ENCODE data around the gene HUWE1. TPM values are rescaled to one million over a fixed set of nuclear protein-coding genes. Genes with fewer than 3 reads are reported as not detected.

The HUWE1 gene
- total and polyA plus RNA-seq, 3 experiments from 2014 or later, result 18.7 to 444 (median 437) TPM

- Mint-ChIP-seq H3K27ac (no peak overlapping the region), H3K9me3 (no peaks in the 10 kb centered on the region), H3K4me3 (no peak overlapping the region), H3K4me1 (peaks cover 0 to 4% (median 4%) of the 10 kb centered on the region in 3 donors), H3K27me3 (peaks cover 0 to 3% of the 10 kb centered on the region in 2 donors), H3K36me3 (peaks cover 0 to 81% (median 0%) of the 10 kb centered on the region in 3 donors)
- H3K27me3 ChIP-seq (ENCODE audit: insufficient read depth, low read length, poor library complexity, severe bottlenecking), result no peaks in the 10 kb centered on the region
- no peaks in the 10 kb centered on the region for H3K4me1 ChIP-seq (ENCODE audit: insufficient read depth, low read length)
- no peak overlapping the region for H3K27ac ChIP-seq (ENCODE audit: low read depth, low read length)
- H3K4me3 ChIP-seq (ENCODE audit: low read length), result no peak overlapping the region
- POLR2A ChIA-PET, result no interaction called here
- CTCF ChIA-PET, result no interaction called here
- no peaks in the 10 kb centered on the region for H3K9me3 ChIP-seq (ENCODE audit: low read length)
- peaks cover 32% of the 10 kb centered on the region for H3K36me3 ChIP-seq (ENCODE audit: insufficient read depth, low read length)
- DNase-seq, result no peak
These were observed 81.5 kb downstream of the HUWE1 start for GRCh38 chrX:53605004-53605403.

GRCh38 chrX:53599781-53600396 is 86.6 kb downstream of the HUWE1 start:
- ChIA-PET POLR2A (no interaction called here), CTCF (no interaction called here)
- H3K27me3 Mint-ChIP-seq, result peaks cover 0 to 3% of the 10 kb centered on the region in 2 donors
- no peak for DNase-seq
- H3K4me1 Mint-ChIP-seq, result no peaks in the 10 kb centered on the region
- no peak overlapping the region for H3K27ac ChIP-seq (ENCODE audit: low read depth, low read length)
- peak overlapping the region in 2 of 8 donors; percentile 13 to 75 for H3K27ac Mint-ChIP-seq
- H3K36me3 ChIP-seq (ENCODE audit: insufficient read depth, low read length), result peaks cover 19% of the 10 kb centered on the region
- H3K9me3 ChIP-seq (ENCODE audit: low read length), result no peaks in the 10 kb centered on the region
- no peak overlapping the region for H3K4me3 Mint-ChIP-seq
- H3K9me3 Mint-ChIP-seq, result no peaks in the 10 kb centered on the region
- H3K27me3 ChIP-seq (ENCODE audit: insufficient read depth, low read length, poor library complexity, severe bottlenecking), result no peaks in the 10 kb centered on the region
- H3K4me3 ChIP-seq (ENCODE audit: low read length), result no peak overlapping the region
- no peaks in the 10 kb centered on the region for H3K4me1 ChIP-seq (ENCODE audit: insufficient read depth, low read length)
- H3K36me3 Mint-ChIP-seq, result peaks cover 0 to 72% (median 0%) of the 10 kb centered on the region in 3 donors

- peaks cover 0 to 6% of the 10 kb centered on the region in 2 donors for H3K27me3 Mint-ChIP-seq
- CTCF ChIA-PET, result no interaction called here
- no peaks in the 10 kb centered on the region for H3K9me3 ChIP-seq (ENCODE audit: low read length)
- no peak overlapping the region for H3K27ac ChIP-seq (ENCODE audit: low read depth, low read length)
- H3K4me3 ChIP-seq (ENCODE audit: low read length), result no peak overlapping the region
- H3K4me1 Mint-ChIP-seq, result no peaks in the 10 kb centered on the region
- H3K36me3 ChIP-seq (ENCODE audit: insufficient read depth, low read length), result peaks cover 20% of the 10 kb centered on the region
- peaks cover 0 to 75% (median 1%) of the 10 kb centered on the region in 3 donors for H3K36me3 Mint-ChIP-seq
- no peaks in the 10 kb centered on the region for H3K9me3 Mint-ChIP-seq
- DNase-seq, result no peak
- no peaks in the 10 kb centered on the region for H3K4me1 ChIP-seq (ENCODE audit: insufficient read depth, low read length)
- H3K27me3 ChIP-seq (ENCODE audit: insufficient read depth, low read length, poor library complexity, severe bottlenecking), result no peaks in the 10 kb centered on the region
- POLR2A ChIA-PET, result no interaction called here
- H3K27ac Mint-ChIP-seq, result no peak overlapping the region
- no peak overlapping the region for H3K4me3 Mint-ChIP-seq
These were observed 88.3 kb downstream of the HUWE1 start for GRCh38 chrX:53598169-53598568.

GRCh38 chrX:53595266-53595810 is 91.2 kb downstream of the HUWE1 start:
- no peak overlapping the region for H3K4me3 ChIP-seq (ENCODE audit: low read length)
- Mint-ChIP-seq H3K9me3 (no peaks in the 10 kb centered on the region), H3K27me3 (peaks cover 0 to 6% of the 10 kb centered on the region in 2 donors), H3K36me3 (peaks cover 0 to 85% (median 1%) of the 10 kb centered on the region in 3 donors), H3K4me3 (no peak overlapping the region), H3K27ac (no peak overlapping the region), H3K4me1 (no peaks in the 10 kb centered on the region)
- peaks cover 46% of the 10 kb centered on the region for H3K36me3 ChIP-seq (ENCODE audit: insufficient read depth, low read length)
- H3K9me3 ChIP-seq (ENCODE audit: low read length), result no peaks in the 10 kb centered on the region
- POLR2A ChIA-PET, result no interaction called here
- H3K4me1 ChIP-seq (ENCODE audit: insufficient read depth, low read length), result no peaks in the 10 kb centered on the region
- H3K27ac ChIP-seq (ENCODE audit: low read depth, low read length), result no peak overlapping the region
- no peaks in the 10 kb centered on the region for H3K27me3 ChIP-seq (ENCODE audit: insufficient read depth, low read length, poor library complexity, severe bottlenecking)
- no peak for DNase-seq
- CTCF ChIA-PET, result no interaction called here

- CTCF ChIA-PET, result no interaction called here
- no peak overlapping the region for H3K27ac Mint-ChIP-seq
These were observed 92.2 kb downstream of the HUWE1 start for GRCh38 chrX:53594354-53594753.

GRCh38 chrX:53587795-53588420 is 98.6 kb downstream of the HUWE1 start:
- peaks cover 0 to 1% of the 10 kb centered on the region in 2 donors for H3K27me3 Mint-ChIP-seq
- H3K9me3 Mint-ChIP-seq, result no peaks in the 10 kb centered on the region
- peaks cover 0 to 90% (median 10%) of the 10 kb centered on the region in 3 donors for H3K36me3 Mint-ChIP-seq
- no peaks in the 10 kb centered on the region for H3K4me1 Mint-ChIP-seq
- Histone ChIP-seq H3K27ac (ENCODE audit: low read depth, low read length) (no peak overlapping the region), H3K4me3 (ENCODE audit: low read length) (no peak overlapping the region), H3K9me3 (ENCODE audit: low read length) (no peaks in the 10 kb centered on the region), H3K36me3 (ENCODE audit: insufficient read depth, low read length) (peaks cover 89% of the 10 kb centered on the region), H3K27me3 (ENCODE audit: insufficient read depth, low read length, poor library complexity, severe bottlenecking) (no peaks in the 10 kb centered on the region), H3K4me1 (ENCODE audit: insufficient read depth, low read length) (no peaks in the 10 kb centered on the region)
- ChIA-PET POLR2A (no interaction called here), CTCF (no interaction called here)
- no peak for DNase-seq
- no peak overlapping the region for H3K27ac Mint-ChIP-seq
- no peak overlapping the region for H3K4me3 Mint-ChIP-seq

More at GRCh38 chrX:53594354-53594753, 92.2 kb downstream of the HUWE1 start:
- H3K9me3 ChIP-seq (ENCODE audit: low read length), result no peaks in the 10 kb centered on the region
- H3K27me3 ChIP-seq (ENCODE audit: insufficient read depth, low read length, poor library complexity, severe bottlenecking), result no peaks in the 10 kb centered on the region
- no peak overlapping the region for H3K4me3 Mint-ChIP-seq
- H3K4me3 ChIP-seq (ENCODE audit: low read length), result no peak overlapping the region
- no peaks in the 10 kb centered on the region for H3K9me3 Mint-ChIP-seq
- peaks cover 47% of the 10 kb centered on the region for H3K36me3 ChIP-seq (ENCODE audit: insufficient read depth, low read length)
- POLR2A ChIA-PET, result no interaction called here
- H3K4me1 Mint-ChIP-seq, result no peaks in the 10 kb centered on the region
- H3K27ac ChIP-seq (ENCODE audit: low read depth, low read length), result no peak overlapping the region
- peaks cover 0 to 86% (median 6%) of the 10 kb centered on the region in 3 donors for H3K36me3 Mint-ChIP-seq
- peaks cover 0 to 4% of the 10 kb centered on the region in 2 donors for H3K27me3 Mint-ChIP-seq
- no peaks in the 10 kb centered on the region for H3K4me1 ChIP-seq (ENCODE audit: insufficient read depth, low read length)
- DNase-seq, result no peak

- H3K27ac ChIP-seq (ENCODE audit: low read depth, low read length), result no peak overlapping the region
- POLR2A ChIA-PET, result no interaction called here
- no peak for DNase-seq
- no peaks in the 10 kb centered on the region for H3K9me3 ChIP-seq (ENCODE audit: low read length)
- Mint-ChIP-seq H3K4me3 (no peak overlapping the region), H3K27ac (peak overlapping the region in 1 of 8 donors; percentile 47), H3K4me1 (peaks cover 0 to 4% (median 4%) of the 10 kb centered on the region in 3 donors), H3K9me3 (no peaks in the 10 kb centered on the region), H3K27me3 (no peaks in the 10 kb centered on the region), H3K36me3 (peaks cover 0 to 87% (median 14%) of the 10 kb centered on the region in 3 donors)
- no peaks in the 10 kb centered on the region for H3K4me1 ChIP-seq (ENCODE audit: insufficient read depth, low read length)
- CTCF ChIA-PET, result no interaction called here
- no peak overlapping the region for H3K4me3 ChIP-seq (ENCODE audit: low read length)
- peaks cover 80% of the 10 kb centered on the region for H3K36me3 ChIP-seq (ENCODE audit: insufficient read depth, low read length)
- H3K27me3 ChIP-seq (ENCODE audit: insufficient read depth, low read length, poor library complexity, severe bottlenecking), result no peaks in the 10 kb centered on the region
These were observed 101.6 kb downstream of the HUWE1 start for GRCh38 chrX:53584891-53585290.

GRCh38 chrX:53583571-53583970 is 102.9 kb downstream of the HUWE1 start:
- Histone ChIP-seq H3K4me3 (ENCODE audit: low read length) (no peak overlapping the region), H3K9me3 (ENCODE audit: low read length) (no peaks in the 10 kb centered on the region), H3K27ac (ENCODE audit: low read depth, low read length) (no peak overlapping the region), H3K36me3 (ENCODE audit: insufficient read depth, low read length) (peaks cover 70% of the 10 kb centered on the region), H3K4me1 (ENCODE audit: insufficient read depth, low read length) (no peaks in the 10 kb centered on the region), H3K27me3 (ENCODE audit: insufficient read depth, low read length, poor library complexity, severe bottlenecking) (no peaks in the 10 kb centered on the region)
- Mint-ChIP-seq H3K4me1 (peaks cover 0 to 4% (median 4%) of the 10 kb centered on the region in 3 donors), H3K36me3 (peaks cover 0 to 75% (median 5%) of the 10 kb centered on the region in 3 donors), H3K27ac (peak overlapping the region in 1 of 8 donors; percentile 9), H3K27me3 (no peaks in the 10 kb centered on the region), H3K4me3 (no peak overlapping the region), H3K9me3 (no peaks in the 10 kb centered on the region)
- POLR2A ChIA-PET, result no interaction called here
- no peak for DNase-seq
- CTCF ChIA-PET, result no interaction called here

Measured in CD8-positive, alpha-beta memory T cell (primary cell).